Smooth muscle cell (in vitro differentiated cells): ENCODE data around the gene PARP1. TPM values are rescaled to one million over a fixed set of nuclear protein-coding genes. Genes with fewer than 3 reads are reported as not detected.

Source experiments
- DNase-seq: peaks from one replicate; lab custom pipeline; 2025; ENCODE audit not compliant: unreplicated experiment; lab: John Stamatoyannopoulos, UW
- H2AFZ ChIP-seq: fragments of 200-600 bp; sonication (generic); 2 replicates; pipeline ENCODE4 v1.6.0; 2016; ENCODE audit warnings: antibody characterized with exemption, low read depth, mild to moderate bottlenecking
- H3F3A ChIP-seq: fragments of 200-600 bp; sonication (generic); 2 replicates; pipeline ENCODE4 v1.6.0; 2017; ENCODE audit warnings: antibody characterized with exemption, low read depth
- H3K27ac ChIP-seq: fragments of 200-600 bp; sonication (generic); 2 replicates; pipeline ENCODE4 v1.5.1; 2016; ENCODE audit warnings: low read depth, mild to moderate bottlenecking
- H3K27me3 ChIP-seq: fragments of 200-600 bp; sonication (generic); 2 replicates; pipeline ENCODE4 v1.6.1; 2016; ENCODE audit warnings: low read depth, mild to moderate bottlenecking
- H3K36me3 ChIP-seq: fragments of 200-600 bp; sonication (generic); 2 replicates; pipeline ENCODE4 v1.5.1; 2016; ENCODE audit warnings: low read depth
- H3K4me1 ChIP-seq: fragments of 200-600 bp; sonication (generic); 2 replicates; pipeline ENCODE4 v1.5.1; 2016; ENCODE audit warnings: low read depth
- H3K4me2 ChIP-seq: fragments of 200-600 bp; sonication (generic); 2 replicates; pipeline ENCODE4 v1.6.0; 2016; ENCODE audit warnings: mild to moderate bottlenecking
- H3K4me3 ChIP-seq: fragments of 200-600 bp; sonication (generic); 2 replicates; pipeline ENCODE4 v1.5.1; 2016; ENCODE audit warnings: mild to moderate bottlenecking
- H3K79me2 ChIP-seq: fragments of 200-600 bp; sonication (generic); 2 replicates; pipeline ENCODE4 v1.6.0; 2016; ENCODE audit warnings: low read depth, mild to moderate bottlenecking
- H3K9ac ChIP-seq: fragments of 200-600 bp; sonication (generic); 2 replicates; pipeline ENCODE4 v1.6.0; 2016; ENCODE audit warnings: low read depth
- H3K9me3 ChIP-seq: fragments of 200-600 bp; sonication (generic); replicated peaks from 2 replicates; pipeline ENCODE4 v1.5.1; 2016; ENCODE audit warnings: low read depth
- H4K20me1 ChIP-seq: fragments of 200-600 bp; sonication (generic); 2 replicates; pipeline ENCODE4 v1.6.0; 2016; ENCODE audit warnings: low read depth
- CTCF ChIP-seq: fragments of 200-600 bp; sonication (generic); IDR thresholded peaks from 2 replicates; pipeline ENCODE4 v1.5.1; 2017; ENCODE audit warnings: borderline replicate concordance, mild to moderate bottlenecking, antibody characterized with exemption; ENCODE audit not compliant: insufficient read depth, poor library complexity, severe bottlenecking
- WGBS: methylation state at CpG from one replicate; pipeline ENCODE4 v1.1.7; 2016; ENCODE audit warnings: low lambda C conversion rate; 5-methylcytosine and 5-hydroxymethylcytosine counted together
- polyA plus RNA-seq: library from polyadenylated mRNA; unstranded; fragments of >200 nt; fragmentation: Nextera tagmentation; extraction: Ambion mirVana; gene quantifications from 2 replicates; pipeline ENCODE4 v1.2.1, GENCODE V29; 2016
- total RNA-seq: library from RNA; depleted of rRNA; stranded (reverse); fragments of >200 nt; gene quantifications from 2 replicates; pipeline ENCODE4 v1.2.3, GENCODE V29; 2014

PARP1 gene
- total and polyA plus RNA-seq, 2 experiments from 2014 or later: 27.4 to 38.5 TPM

- Histone ChIP-seq H3K9ac (no peak overlapping the region), H2AFZ (no peak overlapping the region), H3K4me3 (no peak overlapping the region), H3K27ac (no peak overlapping the region), H4K20me1 (no peaks in the 10 kb centered on the region), H3K4me1 (no peaks in the 10 kb centered on the region), H3K27me3 (peaks cover 5% of the 10 kb centered on the region), H3F3A (no peaks in the 10 kb centered on the region), H3K9me3 (no peaks in the 10 kb centered on the region), H3K4me2 (no peak overlapping the region), H3K36me3 (no peaks in the 10 kb centered on the region), H3K79me2 (no peaks in the 10 kb centered on the region)
- TF ChIP-seq CTCF: no peak
- no peak for DNase-seq
- 80% methylated on average over 6 of the region's 6 CpGs for WGBS
Measured at GRCh38 chr1:226443033-226443432, 35.1 kb upstream of the PARP1 start.

- Histone ChIP-seq H3K4me1 (no peaks in the 10 kb centered on the region), H3F3A (no peaks in the 10 kb centered on the region), H3K27ac (no peak overlapping the region), H2AFZ (no peak overlapping the region), H3K9me3 (no peaks in the 10 kb centered on the region), H3K27me3 (peaks cover 11% of the 10 kb centered on the region), H4K20me1 (no peaks in the 10 kb centered on the region), H3K9ac (no peak overlapping the region), H3K79me2 (no peaks in the 10 kb centered on the region), H3K36me3 (no peaks in the 10 kb centered on the region), H3K4me2 (no peak overlapping the region), H3K4me3 (no peak overlapping the region)
- no peak for DNase-seq
- TF ChIP-seq CTCF: no peak
- 82% methylated on average over 6 of the region's 6 CpGs for WGBS
Measured at GRCh38 chr1:226441629-226442028, 33.7 kb upstream of the PARP1 start.

- H3K9me3 ChIP-seq: no peaks in the 10 kb centered on the region
- 69% methylated on average over 5 of the region's 5 CpGs for WGBS
- H3K27me3 ChIP-seq: peaks cover 12% of the 10 kb centered on the region
- no peak overlapping the region for H2AFZ ChIP-seq
- no peak overlapping the region for H3K4me2 ChIP-seq
- TF ChIP-seq CTCF: no peak
- no peak overlapping the region for H3K4me3 ChIP-seq
- no peaks in the 10 kb centered on the region for H3K36me3 ChIP-seq
- no peaks in the 10 kb centered on the region for H3F3A ChIP-seq
- no peaks in the 10 kb centered on the region for H3K79me2 ChIP-seq
- no peaks in the 10 kb centered on the region for H4K20me1 ChIP-seq
- no peak for DNase-seq
- no peaks in the 10 kb centered on the region for H3K4me1 ChIP-seq
- no peak overlapping the region for H3K9ac ChIP-seq
- H3K27ac ChIP-seq: no peak overlapping the region
Measured at GRCh38 chr1:226440512-226440911, 32.6 kb upstream of the PARP1 start.

GRCh38 chr1:226438007-226438406, 30.1 kb upstream of the PARP1 start:
- Histone ChIP-seq H4K20me1 (no peaks in the 10 kb centered on the region), H3K79me2 (no peaks in the 10 kb centered on the region), H3K36me3 (no peaks in the 10 kb centered on the region), H3F3A (no peaks in the 10 kb centered on the region), H3K4me1 (no peaks in the 10 kb centered on the region), H2AFZ (no peak overlapping the region), H3K9ac (no peak overlapping the region), H3K27ac (no peak overlapping the region), H3K27me3 (peaks cover 12% of the 10 kb centered on the region), H3K4me2 (no peak overlapping the region), H3K9me3 (no peaks in the 10 kb centered on the region), H3K4me3 (no peak overlapping the region)
- peak; percentile 11 for TF ChIP-seq CTCF
- no peak for DNase-seq
- WGBS: 70% methylated on average over 2 of the region's 2 CpGs
